Parathyroid adenoma (tissue), 2 donors: ENCODE measurements around the gene PLCD1.

Experiments
- H2AFZ ChIP-seq: fragments of 300-600 bp; sonication (generic); one replicate; pipeline ENCODE4 v1.7.0; 2017; ENCODE audit warnings: antibody characterized with exemption, mild to moderate bottlenecking
- H3K27ac ChIP-seq: fragments of 300-600 bp; sonication (generic); one replicate; pipeline ENCODE4 v1.7.0; 2017
- H3K27me3 ChIP-seq: fragments of 300-600 bp; sonication (generic); one replicate; pipeline ENCODE4 v1.7.0; 2017; ENCODE audit warnings: low read length; ENCODE audit not compliant: control insufficient read depth, insufficient read depth
- H3K36me3 ChIP-seq: fragments of 300-600 bp; sonication (generic); one replicate; pipeline ENCODE4 v1.7.0; 2017; ENCODE audit warnings: low read length; ENCODE audit not compliant: control insufficient read depth, insufficient read depth
- H3K4me1 ChIP-seq: fragments of 300-600 bp; sonication (generic); one replicate; pipeline ENCODE4 v1.7.0; 2017; ENCODE audit warnings: control low read depth
- H3K4me2 ChIP-seq: fragments of 300-600 bp; sonication (generic); one replicate; pipeline ENCODE4 v1.7.0; 2017; ENCODE audit warnings: low read length
- H3K4me3 ChIP-seq: fragments of 300-600 bp; sonication (generic); one replicate; pipeline ENCODE4 v1.7.0; 2017; ENCODE audit warnings: low read depth, low read length
- H3K79me2 ChIP-seq: fragments of 300-600 bp; sonication (generic); one replicate; pipeline ENCODE4 v1.7.0; 2017; ENCODE audit warnings: control low read depth
- H3K9ac ChIP-seq: fragments of 300-600 bp; sonication (generic); one replicate; pipeline ENCODE4 v1.7.0; 2017; ENCODE audit warnings: mild to moderate bottlenecking
- H3K9me3 ChIP-seq: fragments of 300-600 bp; sonication (generic); one replicate; pipeline ENCODE4 v1.7.0; 2017; ENCODE audit warnings: low read length; ENCODE audit not compliant: control insufficient read depth
- TF ChIP-seq, protein P1 (sequence below): fragments of 300-600 bp; sonication (generic); IDR thresholded peaks from one replicate; pipeline ENCODE4 v1.7.0; 2017; ENCODE audit warnings: antibody characterized with exemption, mild to moderate bottlenecking
- donor health status: primary hyperparathyroidism.

The PLCD1 gene

GRCh38 chr3:38008971-38009580, 20.4 kb downstream of the PLCD1 start:
- H3K9me3 ChIP-seq: no peaks in the 10 kb centered on the region
- H3K79me2 ChIP-seq: no peaks in the 10 kb centered on the region
- TF ChIP-seq, protein P1, sequence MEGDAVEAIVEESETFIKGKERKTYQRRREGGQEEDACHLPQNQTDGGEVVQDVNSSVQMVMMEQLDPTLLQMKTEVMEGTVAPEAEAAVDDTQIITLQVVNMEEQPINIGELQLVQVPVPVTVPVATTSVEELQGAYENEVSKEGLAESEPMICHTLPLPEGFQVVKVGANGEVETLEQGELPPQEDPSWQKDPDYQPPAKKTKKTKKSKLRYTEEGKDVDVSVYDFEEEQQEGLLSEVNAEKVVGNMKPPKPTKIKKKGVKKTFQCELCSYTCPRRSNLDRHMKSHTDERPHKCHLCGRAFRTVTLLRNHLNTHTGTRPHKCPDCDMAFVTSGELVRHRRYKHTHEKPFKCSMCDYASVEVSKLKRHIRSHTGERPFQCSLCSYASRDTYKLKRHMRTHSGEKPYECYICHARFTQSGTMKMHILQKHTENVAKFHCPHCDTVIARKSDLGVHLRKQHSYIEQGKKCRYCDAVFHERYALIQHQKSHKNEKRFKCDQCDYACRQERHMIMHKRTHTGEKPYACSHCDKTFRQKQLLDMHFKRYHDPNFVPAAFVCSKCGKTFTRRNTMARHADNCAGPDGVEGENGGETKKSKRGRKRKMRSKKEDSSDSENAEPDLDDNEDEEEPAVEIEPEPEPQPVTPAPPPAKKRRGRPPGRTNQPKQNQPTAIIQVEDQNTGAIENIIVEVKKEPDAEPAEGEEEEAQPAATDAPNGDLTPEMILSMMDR: no peak
- no peaks in the 10 kb centered on the region for H3K27me3 ChIP-seq
- no peak overlapping the region for H3K4me3 ChIP-seq
- H3K4me2 ChIP-seq: no peak overlapping the region
- no peak overlapping the region for H3K27ac ChIP-seq
- H3K9ac ChIP-seq: no peak overlapping the region
- no peaks in the 10 kb centered on the region for H3K36me3 ChIP-seq
- H2AFZ ChIP-seq: no peak overlapping the region
- peaks cover 5% of the 10 kb centered on the region for H3K4me1 ChIP-seq

DNA sequence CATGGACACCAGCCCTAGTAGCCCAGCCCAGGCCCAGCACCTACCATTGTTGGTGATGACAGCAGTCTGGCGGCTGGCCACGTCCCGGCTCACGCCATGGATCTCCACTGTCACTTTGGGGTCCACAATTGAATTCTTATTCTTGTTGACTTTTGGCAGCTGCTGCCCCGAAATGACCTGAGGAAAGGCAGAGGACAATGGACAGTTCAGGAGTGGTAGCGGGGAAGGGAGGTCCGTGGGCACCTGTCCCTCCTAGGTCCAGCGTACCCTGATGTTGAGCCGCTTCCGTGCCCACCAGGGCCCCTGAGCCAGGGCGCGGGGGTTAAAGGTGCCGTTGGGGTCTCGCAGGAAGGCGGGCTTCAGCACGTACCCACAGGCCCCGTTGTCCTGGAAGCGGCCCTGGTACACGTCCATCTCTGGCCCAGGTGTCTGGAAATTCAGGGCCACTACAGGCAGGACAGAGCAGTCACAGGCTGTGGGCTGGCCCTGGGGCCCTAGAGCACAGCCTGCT, 21.2 kb downstream of the PLCD1 start:
- H3K36me3 ChIP-seq: no peaks in the 10 kb centered on the region
- no peaks in the 10 kb centered on the region for H3K9me3 ChIP-seq
- H3K4me2 ChIP-seq: no peak overlapping the region
- H3K27ac ChIP-seq: no peak overlapping the region
- no peak overlapping the region for H3K4me3 ChIP-seq
- peaks cover 5% of the 10 kb centered on the region for H3K4me1 ChIP-seq
- no peak overlapping the region for H2AFZ ChIP-seq
- no peaks in the 10 kb centered on the region for H3K27me3 ChIP-seq
- H3K9ac ChIP-seq: no peak overlapping the region
- TF ChIP-seq, protein P1: no peak
- H3K79me2 ChIP-seq: no peaks in the 10 kb centered on the region

GRCh38 chr3:38007754-38008090, 21.7 kb downstream of the PLCD1 start:
- TF ChIP-seq, protein P1: no peak
- H3K36me3 ChIP-seq: no peaks in the 10 kb centered on the region

GRCh38 chr3:38006445-38006995, 22.9 kb downstream of the PLCD1 start:
- no peak overlapping the region for H3K27ac ChIP-seq
- no peak overlapping the region for H3K4me3 ChIP-seq
- H3K36me3 ChIP-seq: no peaks in the 10 kb centered on the region
- H2AFZ ChIP-seq: no peak overlapping the region
- TF ChIP-seq, protein P1: no peak
- H3K9ac ChIP-seq: no peak overlapping the region
- no peaks in the 10 kb centered on the region for H3K27me3 ChIP-seq
- H3K4me1 ChIP-seq: peaks cover 5% of the 10 kb centered on the region
- no peaks in the 10 kb centered on the region for H3K79me2 ChIP-seq
- H3K4me2 ChIP-seq: no peak overlapping the region
- H3K9me3 ChIP-seq: no peaks in the 10 kb centered on the region

More at GRCh38 chr3:38007754-38008090, 21.7 kb downstream of the PLCD1 start:
- H3K27ac ChIP-seq: no peak overlapping the region
- peaks cover 5% of the 10 kb centered on the region for H3K4me1 ChIP-seq
- no peak overlapping the region for H3K4me3 ChIP-seq
- H3K9me3 ChIP-seq: no peaks in the 10 kb centered on the region
- H3K4me2 ChIP-seq: no peak overlapping the region
- H3K27me3 ChIP-seq: no peaks in the 10 kb centered on the region
- no peak overlapping the region for H3K9ac ChIP-seq
- no peak overlapping the region for H2AFZ ChIP-seq
- H3K79me2 ChIP-seq: no peaks in the 10 kb centered on the region

GRCh38 chr3:38006031-38006430, 23.4 kb downstream of the PLCD1 start:
- no peak overlapping the region for H2AFZ ChIP-seq
- H3K9me3 ChIP-seq: no peaks in the 10 kb centered on the region
- TF ChIP-seq, protein P1: no peak
- H3K9ac ChIP-seq: no peak overlapping the region
- H3K4me2 ChIP-seq: no peak overlapping the region
- no peaks in the 10 kb centered on the region for H3K27me3 ChIP-seq
- no peak overlapping the region for H3K4me3 ChIP-seq
- H3K4me1 ChIP-seq: peaks cover 5% of the 10 kb centered on the region
- no peak overlapping the region for H3K27ac ChIP-seq
- H3K36me3 ChIP-seq: no peaks in the 10 kb centered on the region
- H3K79me2 ChIP-seq: no peaks in the 10 kb centered on the region
